Measurements from ENCODE around the gene GRIK4.

The GRIK4 gene

DNA sequence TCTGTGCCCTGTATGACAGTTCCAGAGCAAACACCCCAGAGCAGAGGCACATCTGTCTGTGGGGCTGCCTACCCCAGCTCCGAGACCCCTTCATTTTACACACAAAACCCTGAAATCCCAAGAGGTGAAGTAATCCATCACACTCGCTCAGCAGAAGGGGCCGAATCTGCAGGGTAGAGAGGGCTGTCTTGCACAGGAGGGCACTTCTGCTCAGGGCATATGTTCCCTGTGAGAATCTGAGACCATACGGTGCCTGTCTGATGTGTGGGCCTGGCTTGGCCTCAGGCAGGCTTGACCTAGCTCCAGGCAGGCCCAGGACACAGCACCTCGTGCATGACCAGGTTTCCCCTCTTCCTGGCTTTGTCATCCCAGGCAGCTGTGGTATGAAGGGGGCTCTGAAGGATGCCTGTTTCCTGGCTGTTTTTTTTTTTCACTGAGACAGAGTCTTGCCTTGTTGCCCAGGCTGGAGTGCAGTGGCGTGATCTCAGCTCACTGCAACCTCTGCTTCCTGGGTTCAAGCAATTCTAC lies 37.2 kb downstream of the GRIK4 start:
- no peak for DNase-seq

DNA sequence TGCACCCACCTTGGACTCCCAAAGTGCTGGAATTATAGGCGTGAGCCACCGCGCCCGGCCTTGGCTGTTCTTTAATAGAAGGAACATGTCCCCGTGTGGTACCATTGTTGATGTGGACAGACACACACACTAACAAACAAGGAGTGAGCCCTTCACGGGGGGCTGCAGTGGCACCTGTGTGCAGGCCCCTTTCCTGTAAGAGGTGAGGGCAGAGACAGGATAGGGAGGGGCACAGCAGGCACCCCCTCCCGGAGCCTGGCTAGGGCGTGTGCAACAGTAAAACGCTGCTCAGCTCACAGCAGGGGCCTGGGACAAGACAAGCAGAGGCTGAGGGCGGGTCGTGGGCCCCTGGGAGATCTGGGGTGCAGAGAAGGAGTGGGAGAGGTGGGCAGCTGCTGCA lies 37.8 kb downstream of the GRIK4 start:
- no peak for DNase-seq

DNA sequence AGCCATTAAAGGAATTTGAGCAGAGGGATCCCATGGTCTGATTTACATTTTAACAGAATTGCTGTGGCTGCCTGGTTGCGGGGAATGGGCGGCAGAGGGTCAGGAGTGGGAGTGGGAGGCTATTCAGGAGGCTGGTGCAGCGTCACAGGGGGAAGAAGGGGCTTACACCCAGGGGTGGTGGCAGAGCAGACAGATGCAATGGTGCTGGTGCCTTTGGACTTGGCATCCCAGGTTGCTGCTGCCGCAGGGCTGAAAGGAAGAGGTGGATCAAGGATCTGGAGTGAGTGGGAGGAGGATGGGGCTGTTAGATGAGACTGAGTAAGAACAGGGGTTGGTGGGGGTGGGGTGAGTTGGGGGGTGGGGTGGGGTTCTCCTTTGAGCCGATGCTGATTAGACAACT lies 38.5 kb downstream of the GRIK4 start:
- no peak for DNase-seq

DNA sequence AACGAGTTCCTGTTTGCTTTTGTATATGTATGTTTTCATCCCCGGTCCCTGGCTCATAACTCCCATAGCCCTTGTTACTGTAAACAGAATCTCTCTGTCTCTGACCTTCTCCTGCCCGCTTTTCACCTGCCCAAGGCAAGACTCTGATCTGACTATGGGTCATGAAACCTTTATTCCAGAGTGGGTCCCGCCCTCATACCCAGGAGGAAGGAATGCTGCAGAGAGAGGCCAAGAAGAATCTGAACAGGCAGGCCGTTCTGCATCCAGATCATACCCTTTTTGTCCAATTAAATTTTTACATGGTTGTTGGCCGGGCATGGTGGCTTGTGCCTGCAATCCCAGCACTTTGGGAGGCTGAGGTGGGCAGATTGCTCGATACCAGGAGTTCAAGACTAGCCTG lies 39.6 kb downstream of the GRIK4 start:
- DNase-seq = no peak

DNA sequence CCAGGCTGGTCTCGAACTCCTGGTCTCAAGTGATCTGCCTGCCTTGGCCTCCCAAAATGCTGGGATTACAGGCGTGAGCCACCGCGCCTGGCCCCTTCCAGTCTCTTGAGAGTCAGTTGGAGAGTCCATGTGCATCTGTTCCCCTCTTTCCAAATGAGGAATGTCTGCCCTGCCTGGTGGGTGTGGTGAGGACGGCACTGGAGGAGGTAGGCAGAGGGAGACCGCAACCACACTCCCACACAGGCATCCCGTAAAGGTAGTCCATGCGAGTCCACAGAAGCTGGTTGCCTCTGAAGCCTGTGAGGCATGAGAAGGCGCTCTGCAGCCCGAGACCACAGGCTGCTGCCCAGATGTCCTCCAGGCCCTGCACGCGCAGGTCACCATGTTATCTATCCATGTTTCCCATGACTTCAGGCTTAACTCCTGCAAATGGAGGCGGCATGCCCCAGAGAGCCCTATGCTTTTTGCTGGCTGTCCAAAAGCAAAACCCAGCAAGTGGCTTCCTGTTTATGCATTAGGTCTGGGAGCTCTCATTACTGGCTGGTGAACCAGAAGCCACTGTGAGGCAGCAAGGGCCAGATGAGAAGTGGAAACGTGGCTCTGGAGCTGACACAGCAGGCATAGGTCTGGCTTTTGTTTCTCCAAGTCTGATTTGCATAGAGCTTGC lies 43.4 kb downstream of the GRIK4 start:
- no peak for DNase-seq

DNA sequence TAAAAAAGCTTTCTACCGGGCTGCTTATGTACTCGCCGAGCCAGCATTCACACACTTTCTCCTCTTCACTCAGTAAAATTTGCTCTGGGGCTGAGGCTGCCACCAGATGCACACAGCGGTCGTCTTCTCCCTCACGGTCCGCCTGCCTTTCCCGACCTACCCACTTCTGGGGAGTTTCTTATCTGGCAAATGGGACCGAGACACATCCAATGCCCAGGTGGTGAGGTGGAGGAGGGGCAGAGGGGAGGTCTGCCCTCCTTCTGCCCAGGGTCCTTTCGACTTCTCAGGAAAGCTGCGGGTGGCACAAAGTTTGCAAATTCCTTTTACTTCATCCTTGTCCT lies 43.9 kb downstream of the GRIK4 start:
- no peak for DNase-seq

DNA sequence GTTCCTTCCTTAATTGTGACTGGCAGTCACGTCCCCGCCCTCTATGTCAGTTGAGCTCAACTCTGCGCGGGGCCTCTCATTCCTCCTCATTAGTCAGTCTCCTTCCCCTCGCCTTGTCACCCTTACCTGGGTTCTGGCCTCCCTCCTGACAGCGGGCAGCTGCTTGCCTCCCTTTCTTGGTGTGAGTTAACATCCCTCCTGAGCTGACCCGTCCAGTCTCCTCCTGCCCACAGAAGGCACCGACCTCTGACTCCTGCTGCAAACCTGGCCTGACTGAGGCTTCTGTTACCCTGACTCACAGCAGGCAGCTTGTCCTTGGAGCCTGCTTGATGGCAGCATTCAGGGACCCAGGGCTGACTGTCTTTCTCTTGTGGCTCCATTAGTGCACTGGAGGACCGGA lies 45.2 kb downstream of the GRIK4 start:
- no peak for DNase-seq

DNA sequence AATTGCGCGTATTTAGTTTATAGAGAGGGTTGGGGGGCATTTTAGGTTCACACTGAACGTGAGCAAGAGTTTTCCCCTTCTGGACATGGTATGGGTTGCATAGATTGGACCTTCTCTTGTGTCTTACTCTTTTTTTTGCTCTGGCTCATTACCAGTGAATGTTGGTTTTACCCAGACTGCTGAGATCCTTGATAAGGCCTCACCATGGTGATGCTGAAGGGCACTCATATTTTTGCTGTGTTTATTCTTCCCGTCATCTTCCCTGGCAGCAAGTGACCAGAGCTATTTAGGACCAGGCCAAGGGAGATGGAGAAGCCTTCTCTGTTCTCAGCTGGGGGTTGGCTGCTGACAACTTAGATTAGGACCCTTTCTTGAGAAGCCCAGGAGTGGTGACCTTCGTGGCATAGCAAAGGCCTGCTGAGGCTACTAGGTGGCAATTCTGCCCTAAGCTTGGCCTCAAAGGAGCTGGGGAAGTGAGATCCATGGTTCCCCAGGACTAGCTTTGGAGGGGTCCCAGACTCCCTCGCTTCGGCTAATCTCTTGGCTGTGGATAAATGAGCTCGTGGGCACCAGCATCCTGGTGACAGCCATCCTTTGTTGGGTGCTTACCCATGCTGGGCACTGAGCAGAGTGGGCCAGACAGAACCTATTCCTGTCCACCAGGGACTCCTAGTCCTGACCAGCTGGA lies 47.3 kb downstream of the GRIK4 start:
- DNase-seq = no peak

DNA sequence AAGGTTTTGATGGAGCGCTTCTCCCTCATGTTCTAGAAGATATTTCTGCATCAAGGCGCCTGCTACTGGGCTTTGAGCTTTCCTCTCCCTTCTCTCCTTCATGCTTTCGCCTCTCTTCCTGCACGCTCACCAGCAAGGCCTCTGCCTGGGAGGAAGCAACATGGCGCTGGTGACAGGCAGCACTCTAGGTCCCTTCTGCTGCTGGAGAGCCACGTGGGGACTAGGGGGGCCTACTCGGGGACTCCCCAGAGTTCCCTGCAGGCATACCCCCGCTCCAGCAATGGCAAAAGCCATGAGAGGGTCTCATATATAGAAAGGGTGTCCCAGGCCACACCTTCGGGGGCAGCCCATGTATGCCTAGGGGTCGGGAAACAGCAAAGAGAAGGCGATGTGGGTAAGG lies 49.7 kb downstream of the GRIK4 start:
- no peak for DNase-seq

DNA sequence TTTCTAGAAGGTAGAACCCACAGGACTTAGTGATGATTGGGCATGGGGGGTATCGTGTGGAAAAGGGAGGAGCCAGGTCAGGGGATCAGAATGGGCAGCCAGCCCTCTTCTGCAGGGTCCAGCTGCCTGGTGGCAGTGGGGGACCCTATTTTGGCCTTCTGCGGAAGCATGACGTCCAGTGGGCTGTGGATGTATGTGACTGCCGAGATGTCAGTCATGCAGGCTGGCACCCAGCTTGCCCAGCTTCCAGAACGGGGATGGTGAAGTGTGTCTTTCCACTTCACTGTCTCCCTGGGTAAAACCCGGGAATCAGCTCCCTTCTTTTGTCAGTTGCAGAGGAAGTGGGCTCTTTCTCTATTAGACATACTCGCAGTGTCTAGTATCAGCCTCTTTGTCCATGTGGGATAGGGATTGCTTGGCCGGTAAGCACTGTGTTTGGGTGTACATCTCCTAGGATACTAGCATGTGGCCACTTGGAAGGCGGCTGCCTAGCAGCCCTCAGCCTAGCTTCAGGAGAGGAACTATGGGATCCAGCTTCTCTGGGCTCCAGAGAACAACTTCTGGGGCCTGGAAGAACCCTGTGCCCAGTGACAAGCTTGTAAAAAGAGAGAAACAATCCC lies 51.4 kb downstream of the GRIK4 start:
- no peak for DNase-seq

DNA sequence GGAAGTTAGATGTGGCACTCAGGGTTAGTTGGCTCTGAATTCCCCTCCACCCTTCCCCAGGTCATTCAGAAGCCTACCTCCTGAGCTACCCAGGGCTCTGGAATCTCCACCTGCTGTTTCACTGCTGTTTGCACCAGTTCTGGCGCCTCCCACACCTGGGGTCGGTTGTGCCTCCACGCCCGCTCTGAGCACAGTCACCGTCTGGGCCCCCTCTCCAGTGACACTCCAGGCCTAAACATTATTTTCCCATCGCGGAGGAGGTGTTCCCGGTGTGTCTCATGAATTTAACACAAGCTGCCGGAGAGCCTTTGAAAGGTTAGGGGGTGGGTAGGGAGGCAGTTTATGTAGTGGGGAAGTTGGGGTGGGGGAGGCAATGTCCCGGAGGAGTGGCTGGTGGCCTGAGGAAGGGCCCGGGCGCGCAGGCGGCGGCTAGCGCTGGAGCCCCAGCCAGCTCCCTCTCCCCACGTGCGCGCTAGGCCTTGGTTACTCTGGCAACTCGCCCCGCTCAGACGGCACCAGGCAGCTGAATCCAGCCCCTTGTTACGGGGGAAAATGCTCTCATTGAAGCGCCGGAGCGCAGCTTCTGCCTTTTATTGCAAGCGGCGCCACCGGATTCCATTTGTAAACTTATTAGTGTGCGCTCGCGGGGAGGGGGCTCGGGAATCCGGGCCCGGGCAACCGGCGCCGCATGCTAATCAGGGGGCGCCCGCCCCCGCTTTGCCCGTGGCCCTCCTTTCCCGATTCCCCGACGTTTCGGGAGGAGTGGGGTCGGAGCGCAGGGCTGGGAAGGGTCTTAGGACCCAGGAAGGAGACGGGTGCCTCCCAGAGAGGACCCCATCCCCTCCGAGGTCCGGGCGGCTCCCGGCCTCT lies 52.4 kb downstream of the GRIK4 start:
- DNase-seq = no peak

DNA sequence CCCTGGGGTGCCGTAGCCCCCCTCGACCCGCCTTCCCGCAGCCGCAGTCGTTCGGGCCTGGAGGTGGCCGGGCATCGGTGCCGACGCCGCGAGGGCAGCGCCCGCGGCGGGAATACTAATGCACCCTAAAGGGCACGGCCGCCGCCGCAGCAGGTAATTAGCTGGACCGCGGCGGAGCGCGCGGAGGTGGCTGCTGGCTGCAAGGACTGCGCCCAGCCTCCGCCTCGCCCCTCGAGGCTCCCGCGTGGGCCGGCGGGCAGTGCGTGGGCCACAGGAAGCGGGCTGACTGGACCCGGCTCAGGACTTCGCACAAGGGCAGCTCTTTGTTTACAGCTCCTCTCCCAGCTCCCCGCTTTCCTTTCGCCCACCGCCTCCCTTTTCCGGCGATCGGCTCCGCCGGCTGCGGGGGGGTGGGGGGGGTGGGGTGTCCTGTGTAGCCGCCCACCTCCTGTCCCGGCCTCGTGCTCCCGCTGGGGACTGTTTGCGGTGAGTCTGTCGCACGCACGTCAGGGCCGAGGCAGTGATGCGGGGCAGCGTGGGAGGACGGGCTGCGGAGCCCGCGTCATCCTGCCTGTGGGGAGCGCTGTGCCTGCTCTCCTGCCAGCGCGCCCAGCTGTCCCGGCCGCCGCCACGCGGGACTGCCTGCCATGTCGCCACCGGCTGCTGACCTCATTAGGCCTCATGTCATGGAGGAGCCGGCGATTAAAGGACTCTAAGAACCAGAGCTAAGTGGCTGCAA lies 53.2 kb downstream of the GRIK4 start:
- DNase-seq = peak; percentile 29

DNA sequence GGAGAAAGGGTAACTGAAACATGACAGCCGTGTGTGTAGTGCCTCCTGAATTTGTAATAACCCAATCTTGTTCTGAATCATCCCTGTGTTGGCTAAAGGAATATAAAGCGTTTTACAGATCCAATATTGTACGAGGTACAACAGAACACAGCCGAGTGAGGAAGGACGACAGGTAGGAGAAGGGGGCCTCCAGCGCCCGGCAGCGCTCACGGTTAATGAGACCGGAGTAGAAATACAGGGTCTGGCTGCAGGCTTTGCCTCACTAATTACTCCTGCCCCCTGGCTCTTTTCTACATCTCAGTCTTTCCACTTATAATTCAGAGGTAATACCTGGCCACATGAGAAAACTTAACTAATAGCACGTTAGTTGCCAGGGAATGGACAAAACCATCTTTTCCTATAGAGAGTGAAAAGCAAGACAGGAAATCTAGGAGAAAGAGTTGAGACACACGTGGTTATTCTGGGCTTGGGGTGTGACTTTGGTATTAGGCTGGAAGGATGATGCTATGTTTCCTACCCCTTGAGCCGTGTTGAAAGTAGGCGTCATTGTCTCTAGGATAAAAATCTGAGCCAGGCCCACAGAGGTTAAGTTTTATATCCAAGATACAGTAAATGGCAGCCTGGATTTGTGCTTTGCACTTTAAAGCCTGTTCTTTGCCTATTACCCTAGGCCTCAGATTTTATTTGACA lies 54.1 kb downstream of the GRIK4 start:
- DNase-seq = no peak

DNA sequence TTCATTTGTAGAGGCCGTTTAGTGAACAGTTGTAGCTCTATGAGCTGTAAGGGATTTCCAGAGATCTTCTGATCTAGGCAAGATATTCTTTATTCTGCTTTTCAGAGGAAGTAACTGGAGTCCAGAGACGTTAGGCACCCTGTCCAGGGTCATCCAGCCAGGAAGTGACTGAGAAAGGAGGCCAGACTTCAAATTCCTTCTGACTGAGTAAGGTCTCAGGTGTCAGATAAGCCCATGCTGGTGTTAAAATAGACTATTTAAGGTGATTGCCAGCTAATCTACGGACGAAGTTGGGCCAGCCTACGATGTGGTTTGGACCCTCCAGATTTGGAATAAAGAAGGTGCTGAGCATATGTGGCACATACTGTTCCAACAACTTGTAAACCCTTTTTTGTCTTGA lies 54.6 kb downstream of the GRIK4 start:
- DNase-seq = no peak

DNA sequence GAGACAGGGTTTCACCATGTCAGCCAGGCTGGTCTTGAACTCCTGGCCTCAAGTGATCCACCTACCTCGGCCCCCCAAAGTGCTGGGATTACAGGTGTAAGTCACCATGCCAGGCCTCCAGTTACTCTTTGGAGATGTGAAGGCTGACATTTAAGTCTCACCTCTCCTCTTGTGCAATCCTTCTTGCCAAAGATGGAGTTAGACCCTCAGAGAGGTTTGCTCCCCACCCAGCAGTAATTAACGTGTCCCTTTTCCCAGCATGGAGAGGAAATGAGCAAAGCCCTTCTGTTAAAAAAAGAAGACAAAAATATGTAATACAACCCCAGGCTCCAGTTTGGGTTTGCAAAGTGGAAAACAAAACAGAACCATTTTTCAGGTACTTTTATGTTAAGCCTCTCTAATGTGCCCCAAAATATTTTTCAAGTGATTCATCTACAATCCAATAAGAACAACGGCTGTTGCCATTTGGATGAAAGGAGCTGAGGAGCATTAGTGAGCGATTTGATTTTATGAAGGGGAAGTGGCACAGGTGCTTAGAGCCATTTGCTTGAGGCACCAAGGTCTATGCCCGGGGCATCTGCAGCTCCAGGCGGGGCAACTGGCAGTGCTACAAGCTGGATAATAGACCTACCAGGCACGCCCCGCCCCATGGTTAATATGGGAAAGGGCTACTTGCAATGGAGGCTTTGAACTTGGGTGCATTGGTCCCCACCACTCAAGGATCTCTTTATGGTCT lies 57.2 kb downstream of the GRIK4 start:
- no peak for DNase-seq

DNA sequence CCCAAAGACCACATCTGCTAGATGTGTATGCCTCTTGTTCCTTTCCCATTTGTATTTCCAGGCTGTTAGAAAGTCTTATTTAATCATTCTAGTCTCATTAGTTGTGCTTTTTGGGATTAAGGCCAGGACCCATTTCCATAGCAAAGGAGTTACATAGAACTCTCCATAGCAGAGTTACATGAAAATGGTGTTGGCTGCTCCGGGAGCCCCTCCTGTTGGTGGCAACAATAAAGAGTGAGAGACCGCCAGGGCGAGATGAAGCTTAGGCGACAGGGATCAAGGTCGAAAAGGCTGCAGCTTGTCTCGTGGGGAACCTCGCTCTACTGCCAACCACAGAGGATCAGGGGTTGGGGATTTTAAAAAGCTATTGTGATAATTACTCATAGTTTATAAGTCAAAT lies 58.3 kb downstream of the GRIK4 start:
- no peak for DNase-seq

DNA sequence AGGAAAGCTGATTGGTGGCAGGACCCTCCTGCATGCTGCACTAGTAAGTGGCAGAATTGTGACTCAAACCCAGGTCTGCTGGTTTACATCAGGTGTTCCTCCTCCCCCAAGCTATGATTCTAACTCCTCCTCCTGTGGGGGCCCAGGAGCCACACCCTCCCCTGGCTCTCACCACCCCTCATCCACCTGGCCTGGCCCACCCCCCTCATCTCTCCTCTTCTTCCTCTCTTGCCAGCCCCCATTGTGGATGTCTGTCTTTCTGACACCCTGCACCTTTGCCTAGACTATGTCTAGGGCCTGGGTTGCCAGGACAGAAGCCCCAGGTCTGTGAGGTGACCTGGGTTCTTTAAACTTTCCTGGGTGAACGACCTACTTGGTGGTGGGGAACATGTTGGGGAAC lies 59.9 kb downstream of the GRIK4 start:
- no peak for DNase-seq

DNA sequence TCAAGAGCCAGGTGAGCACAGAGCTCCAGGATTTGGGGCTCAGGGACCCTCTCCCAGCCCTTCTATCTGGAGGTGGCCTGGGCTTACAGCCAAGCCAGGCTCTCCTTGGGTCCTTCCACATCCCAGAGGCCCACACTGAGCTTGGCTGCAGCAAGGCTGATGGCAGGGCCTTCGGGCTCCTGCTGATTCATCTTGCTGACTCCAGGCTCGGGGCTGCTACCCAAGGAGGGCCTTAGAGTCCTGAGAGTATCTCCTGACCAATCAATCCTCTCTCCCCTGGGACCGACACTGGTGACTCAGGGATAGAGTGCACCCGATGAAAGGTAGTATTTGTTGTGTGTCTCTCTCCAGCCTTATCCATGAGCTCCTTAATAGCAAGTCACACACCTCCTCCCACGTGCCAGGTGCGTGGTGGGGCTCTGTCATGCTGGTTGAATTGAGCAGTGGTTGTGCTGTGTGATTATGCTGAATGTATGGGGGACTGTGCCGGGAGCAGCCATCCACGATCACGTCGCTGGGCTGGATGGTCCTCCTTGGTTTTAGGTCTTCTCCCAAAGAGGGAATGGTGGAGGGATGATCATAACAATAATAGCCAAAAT lies 62.3 kb downstream of the GRIK4 start:
- DNase-seq = no peak

DNA sequence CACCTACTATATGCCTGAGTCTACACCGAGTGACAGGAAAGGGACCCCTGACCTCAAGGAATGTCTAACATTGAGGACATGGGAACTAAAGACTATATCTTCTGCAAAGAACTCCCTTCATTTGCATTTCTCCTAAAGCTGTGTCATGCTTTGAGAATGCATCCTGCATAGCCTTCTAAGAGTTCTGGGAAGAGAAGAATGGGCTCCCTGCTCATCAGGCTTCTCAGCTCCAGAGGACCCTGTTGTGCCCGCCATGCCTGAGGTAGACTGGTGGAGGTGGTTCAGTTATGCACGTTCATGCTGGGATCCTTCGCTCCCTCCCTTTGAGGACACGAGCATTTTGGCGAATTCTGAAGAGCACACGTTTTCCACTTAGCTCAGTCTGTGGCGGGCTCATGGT lies 63.3 kb downstream of the GRIK4 start:
- no peak for DNase-seq

DNA sequence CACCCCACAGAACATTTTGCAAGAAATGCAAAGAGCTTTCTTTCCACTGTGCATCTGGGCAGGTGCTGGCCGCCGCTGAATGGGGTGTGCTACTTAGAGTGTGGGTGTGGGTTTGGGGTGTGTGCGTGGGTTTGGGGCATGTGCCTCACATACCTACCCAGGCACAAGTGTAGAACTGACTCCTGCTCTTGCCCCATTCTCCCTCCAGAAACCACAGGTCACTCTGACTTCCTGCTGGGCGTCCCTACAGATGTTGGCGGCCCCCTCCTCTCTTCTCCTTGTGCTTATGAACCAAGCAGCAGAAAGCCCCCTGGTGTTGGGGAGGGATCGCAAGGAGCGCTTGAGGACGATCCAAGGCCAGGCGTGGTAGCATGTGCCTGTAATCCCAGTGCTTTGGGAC lies 63.9 kb downstream of the GRIK4 start:
- no peak for DNase-seq

DNA sequence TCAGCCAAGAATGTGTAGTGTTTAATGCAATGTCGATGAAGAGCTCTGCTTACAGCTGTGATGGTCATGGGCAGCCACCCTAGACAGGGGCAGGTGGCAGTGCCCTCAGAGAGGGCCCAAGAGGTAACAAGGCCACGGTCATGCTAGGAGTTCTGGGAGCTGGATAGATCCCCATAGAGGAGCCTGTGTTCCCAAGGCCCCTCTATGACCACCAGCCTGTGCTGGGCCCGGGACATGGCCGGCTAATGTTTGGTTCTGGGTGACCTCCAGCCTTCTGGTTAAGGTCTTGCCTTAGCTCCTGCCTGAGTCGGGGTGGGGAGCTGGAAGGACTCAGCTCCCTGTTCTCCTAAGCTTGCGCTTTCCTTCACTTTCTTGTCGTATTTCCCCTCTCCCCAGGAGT lies 65.1 kb downstream of the GRIK4 start:
- DNase-seq = no peak
